Smooth muscle cell (in vitro differentiated cells): ENCODE measurements around the gene TMEM242. TPM values are rescaled to one million over a fixed set of nuclear protein-coding genes. Genes with fewer than 3 reads are reported as not detected.
A peak's percentile ranks its signal among the peaks of the same experiment; 100 is the strongest.

Experiments
- DNase-seq: peaks from one replicate; lab custom pipeline; 2025; ENCODE audit not compliant: unreplicated experiment; lab: John Stamatoyannopoulos, UW
- H2AFZ ChIP-seq: fragments of 200-600 bp; sonication (generic); 2 replicates; pipeline ENCODE4 v1.6.0; 2016; ENCODE audit warnings: antibody characterized with exemption, low read depth, mild to moderate bottlenecking
- H3F3A ChIP-seq: fragments of 200-600 bp; sonication (generic); 2 replicates; pipeline ENCODE4 v1.6.0; 2017; ENCODE audit warnings: antibody characterized with exemption, low read depth
- H3K27ac ChIP-seq: fragments of 200-600 bp; sonication (generic); 2 replicates; pipeline ENCODE4 v1.5.1; 2016; ENCODE audit warnings: low read depth, mild to moderate bottlenecking
- H3K27me3 ChIP-seq: fragments of 200-600 bp; sonication (generic); 2 replicates; pipeline ENCODE4 v1.6.1; 2016; ENCODE audit warnings: low read depth, mild to moderate bottlenecking
- H3K36me3 ChIP-seq: fragments of 200-600 bp; sonication (generic); 2 replicates; pipeline ENCODE4 v1.5.1; 2016; ENCODE audit warnings: low read depth
- H3K4me1 ChIP-seq: fragments of 200-600 bp; sonication (generic); 2 replicates; pipeline ENCODE4 v1.5.1; 2016; ENCODE audit warnings: low read depth
- H3K4me2 ChIP-seq: fragments of 200-600 bp; sonication (generic); 2 replicates; pipeline ENCODE4 v1.6.0; 2016; ENCODE audit warnings: mild to moderate bottlenecking
- H3K4me3 ChIP-seq: fragments of 200-600 bp; sonication (generic); 2 replicates; pipeline ENCODE4 v1.5.1; 2016; ENCODE audit warnings: mild to moderate bottlenecking
- H3K79me2 ChIP-seq: fragments of 200-600 bp; sonication (generic); 2 replicates; pipeline ENCODE4 v1.6.0; 2016; ENCODE audit warnings: low read depth, mild to moderate bottlenecking
- H3K9ac ChIP-seq: fragments of 200-600 bp; sonication (generic); 2 replicates; pipeline ENCODE4 v1.6.0; 2016; ENCODE audit warnings: low read depth
- H3K9me3 ChIP-seq: fragments of 200-600 bp; sonication (generic); replicated peaks from 2 replicates; pipeline ENCODE4 v1.5.1; 2016; ENCODE audit warnings: low read depth
- H4K20me1 ChIP-seq: fragments of 200-600 bp; sonication (generic); 2 replicates; pipeline ENCODE4 v1.6.0; 2016; ENCODE audit warnings: low read depth
- WGBS: methylation state at CpG from one replicate; pipeline ENCODE4 v1.1.7; 2016; ENCODE audit warnings: low lambda C conversion rate; 5-methylcytosine and 5-hydroxymethylcytosine counted together
- polyA plus RNA-seq: library from polyadenylated mRNA; unstranded; fragments of >200 nt; fragmentation: Nextera tagmentation; extraction: Ambion mirVana; gene quantifications from 2 replicates; pipeline ENCODE4 v1.2.1, GENCODE V29; 2016
- total RNA-seq: library from RNA; depleted of rRNA; stranded (reverse); fragments of >200 nt; gene quantifications from 2 replicates; pipeline ENCODE4 v1.2.3, GENCODE V29; 2014
- TF ChIP-seq, protein P1 (sequence below): fragments of 200-600 bp; sonication (generic); IDR thresholded peaks from 2 replicates; pipeline ENCODE4 v1.5.1; 2017; ENCODE audit warnings: borderline replicate concordance, mild to moderate bottlenecking, antibody characterized with exemption; ENCODE audit not compliant: insufficient read depth, poor library complexity, severe bottlenecking

TMEM242 gene
- total and polyA plus RNA-seq, 2 experiments from 2014 or later, result 7.0 to 13.3 TPM

GRCh38 chr6:157329829-157330228, 6.5 kb upstream of the TMEM242 start:
- WGBS, result 67% methylated on average over 1 of the region's 1 CpG
- TF ChIP-seq, protein P1, sequence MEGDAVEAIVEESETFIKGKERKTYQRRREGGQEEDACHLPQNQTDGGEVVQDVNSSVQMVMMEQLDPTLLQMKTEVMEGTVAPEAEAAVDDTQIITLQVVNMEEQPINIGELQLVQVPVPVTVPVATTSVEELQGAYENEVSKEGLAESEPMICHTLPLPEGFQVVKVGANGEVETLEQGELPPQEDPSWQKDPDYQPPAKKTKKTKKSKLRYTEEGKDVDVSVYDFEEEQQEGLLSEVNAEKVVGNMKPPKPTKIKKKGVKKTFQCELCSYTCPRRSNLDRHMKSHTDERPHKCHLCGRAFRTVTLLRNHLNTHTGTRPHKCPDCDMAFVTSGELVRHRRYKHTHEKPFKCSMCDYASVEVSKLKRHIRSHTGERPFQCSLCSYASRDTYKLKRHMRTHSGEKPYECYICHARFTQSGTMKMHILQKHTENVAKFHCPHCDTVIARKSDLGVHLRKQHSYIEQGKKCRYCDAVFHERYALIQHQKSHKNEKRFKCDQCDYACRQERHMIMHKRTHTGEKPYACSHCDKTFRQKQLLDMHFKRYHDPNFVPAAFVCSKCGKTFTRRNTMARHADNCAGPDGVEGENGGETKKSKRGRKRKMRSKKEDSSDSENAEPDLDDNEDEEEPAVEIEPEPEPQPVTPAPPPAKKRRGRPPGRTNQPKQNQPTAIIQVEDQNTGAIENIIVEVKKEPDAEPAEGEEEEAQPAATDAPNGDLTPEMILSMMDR, result no peak
- H3K9me3 ChIP-seq, result no peaks in the 10 kb centered on the region
- H3K27ac ChIP-seq, result peak overlapping the region; percentile 59
- no peaks in the 10 kb centered on the region for H3K36me3 ChIP-seq
- H3K4me1 ChIP-seq, result no peaks in the 10 kb centered on the region
- no peak overlapping the region for H3K9ac ChIP-seq
- no peak for DNase-seq
- H3K79me2 ChIP-seq, result no peaks in the 10 kb centered on the region
- H3K4me3 ChIP-seq, result no peak overlapping the region
- H4K20me1 ChIP-seq, result no peaks in the 10 kb centered on the region
- no peaks in the 10 kb centered on the region for H3F3A ChIP-seq
- H2AFZ ChIP-seq, result no peak overlapping the region
- H3K27me3 ChIP-seq, result no peaks in the 10 kb centered on the region
- H3K4me2 ChIP-seq, result no peak overlapping the region

DNA sequence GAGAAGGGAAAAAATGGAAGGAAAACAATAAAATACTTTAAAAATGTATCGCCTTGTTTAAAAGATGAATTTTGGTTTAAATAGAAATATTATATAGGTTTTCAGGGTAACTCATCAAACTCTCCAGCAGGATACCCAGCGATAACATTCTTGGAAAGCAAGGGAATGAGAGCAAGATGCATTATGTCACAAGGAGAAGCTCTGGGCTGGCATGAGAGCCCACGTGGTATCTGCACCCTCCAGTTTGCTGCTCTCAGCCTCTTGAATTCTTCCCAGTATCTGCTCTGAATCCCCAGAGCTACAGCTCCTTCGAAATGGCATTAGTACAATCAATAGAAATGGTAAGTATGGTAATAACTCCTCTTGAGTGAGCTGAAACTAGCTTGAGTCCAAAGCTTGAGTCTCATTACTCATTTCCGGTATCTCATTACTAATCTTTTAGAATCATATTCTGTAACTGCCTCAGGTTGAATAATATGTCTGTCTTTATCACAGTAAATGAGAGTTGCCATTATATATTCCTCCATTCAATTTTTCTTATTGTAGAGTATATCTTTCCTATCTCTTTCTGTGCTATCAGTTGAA, 4.9 kb upstream of the TMEM242 start:
- Histone ChIP-seq H3K27ac (no peak overlapping the region), H3K9me3 (no peaks in the 10 kb centered on the region), H3K36me3 (no peaks in the 10 kb centered on the region), H3F3A (no peaks in the 10 kb centered on the region), H3K27me3 (no peaks in the 10 kb centered on the region), H3K4me1 (no peaks in the 10 kb centered on the region), H3K4me2 (no peak overlapping the region), H4K20me1 (no peaks in the 10 kb centered on the region), H3K79me2 (no peaks in the 10 kb centered on the region), H3K9ac (no peak overlapping the region), H3K4me3 (no peak overlapping the region), H2AFZ (no peak overlapping the region)
- no peak for DNase-seq
- TF ChIP-seq, protein P1, result no peak
- WGBS, result 79% methylated on average over 5 of the region's 5 CpGs

DNA sequence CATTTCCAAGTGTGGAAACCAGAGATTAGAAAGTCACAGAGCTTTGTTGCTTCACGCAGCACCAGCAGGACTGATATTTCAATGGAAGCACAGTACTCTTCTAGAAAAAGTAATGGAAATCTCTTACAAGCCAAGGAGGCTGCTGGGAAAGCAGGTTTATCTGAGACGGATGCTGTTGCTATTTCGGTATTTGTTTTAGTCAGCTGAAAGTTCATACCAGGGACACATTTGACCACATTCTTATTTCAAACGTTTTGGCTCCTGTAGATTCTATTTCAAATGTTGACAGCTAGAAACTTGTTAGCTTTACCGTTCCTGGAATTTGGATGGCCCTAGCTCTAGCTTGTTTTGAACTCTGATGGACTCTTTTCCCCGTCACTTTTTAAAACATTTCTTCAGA, 3.7 kb upstream of the TMEM242 start:
- 46% methylated on average over 6 of the region's 6 CpGs for WGBS
- Histone ChIP-seq H3K4me2 (no peak overlapping the region), H4K20me1 (no peaks in the 10 kb centered on the region), H3K79me2 (peaks cover 9% of the 10 kb centered on the region), H3F3A (no peaks in the 10 kb centered on the region), H3K4me1 (peaks cover 7% of the 10 kb centered on the region), H3K4me3 (no peak overlapping the region), H3K9ac (no peak overlapping the region), H3K27ac (no peak overlapping the region), H3K9me3 (no peaks in the 10 kb centered on the region), H3K27me3 (no peaks in the 10 kb centered on the region), H3K36me3 (no peaks in the 10 kb centered on the region), H2AFZ (no peak overlapping the region)
- TF ChIP-seq, protein P1, result no peak
- DNase-seq, result no peak
